HEK293T (cell line): Measurements from ENCODE around the gene INTS2.

Experiments used
- ARNT ChIP-seq: fragments of 450-650 bp; IDR thresholded peaks from 2 replicates; pipeline ENCODE4 v1.6.1; 2017; ENCODE audit warnings: mild to moderate bottlenecking
- BHLHE40 ChIP-seq: fragments of 450-650 bp; IDR thresholded peaks from 2 replicates; pipeline ENCODE4 v1.6.1; 2016; ENCODE audit warnings: mild to moderate bottlenecking, moderate library complexity, borderline replicate concordance
- CTBP1 ChIP-seq: fragments of 450-650 bp; IDR thresholded peaks from 2 replicates; pipeline ENCODE4 v1.6.1; 2016; ENCODE audit warnings: borderline replicate concordance
- FOXA1 ChIP-seq: fragments of 450-650 bp; IDR thresholded peaks from 2 replicates; pipeline ENCODE4 v1.6.1; 2016; ENCODE audit warnings: mild to moderate bottlenecking
- FOXK2 ChIP-seq: fragments of 450-650 bp; IDR thresholded peaks from 2 replicates; pipeline ENCODE4 v1.6.1; 2016; ENCODE audit warnings: mild to moderate bottlenecking
- FOXM1 ChIP-seq: fragments of 450-650 bp; IDR thresholded peaks from 2 replicates; pipeline ENCODE4 v1.6.1; 2017; ENCODE audit warnings: mild to moderate bottlenecking, borderline replicate concordance
- HDGF ChIP-seq: fragments of 450-650 bp; IDR thresholded peaks from 2 replicates; pipeline ENCODE4 v1.6.1; 2017; ENCODE audit warnings: antibody characterized with exemption, borderline replicate concordance
- L3MBTL2 ChIP-seq: fragments of 450-650 bp; conservative IDR thresholded peaks from 2 replicates; pipeline ENCODE4 v1.6.1; 2016; ENCODE audit warnings: mild to moderate bottlenecking
- NFRKB ChIP-seq: fragments of 450-650 bp; IDR thresholded peaks from 2 replicates; pipeline ENCODE4 v1.6.1; 2016; ENCODE audit warnings: mild to moderate bottlenecking, moderate library complexity
- PKNOX1 ChIP-seq: fragments of 450-650 bp; IDR thresholded peaks from 2 replicates; pipeline ENCODE4 v1.6.1; 2016
- SP1 ChIP-seq: fragments of 450-650 bp; IDR thresholded peaks from 2 replicates; pipeline ENCODE4 v1.6.1; 2017
- SUZ12 ChIP-seq: fragments of 450-650 bp; IDR thresholded peaks from 2 replicates; pipeline ENCODE4 v1.6.1; 2016; ENCODE audit warnings: mild to moderate bottlenecking
- TARDBP ChIP-seq: fragments of 450-650 bp; IDR thresholded peaks from 2 replicates; pipeline ENCODE4 v1.6.1; 2016
- ZNF384 ChIP-seq: fragments of 450-650 bp; IDR thresholded peaks from 2 replicates; pipeline ENCODE4 v1.6.1; 2016

- TF ChIP-seq FOXK2 (no peak), FOXA1 (no peak), FOXM1 (no peak), BHLHE40 (no peak), SUZ12 (no peak), NFRKB (no peak), ZNF384 (no peak), HDGF (no peak), SP1 (no peak), TARDBP (no peak), ARNT (no peak), L3MBTL2 (no peak), CTBP1 (no peak), PKNOX1 (no peak)
Observed at GRCh38 chr17:61972311-61972710, 44.5 kb upstream of the INTS2 start.
